Neural cell (in vitro differentiated cells): ENCODE measurements around the gene MRPL53. TPM values are rescaled to one million over a fixed set of nuclear protein-coding genes. Genes with fewer than 3 reads are reported as not detected.
A peak's percentile ranks its signal among the peaks of the same experiment; 100 is the strongest.

Experiments used
- H2AFZ ChIP-seq: fragments of 200-600, 300-800 bp; sonication (generic), shearing (Covaris generic); 2 replicates; pipeline ENCODE4 v1.6.0; 2014; ENCODE audit warnings: low read depth, mild to moderate bottlenecking, antibody characterized with exemption, low read length, moderate library complexity
- H3F3A ChIP-seq: fragments of 200-600 bp; shearing (Covaris generic); 2 replicates; pipeline ENCODE4 v1.6.1; 2016; ENCODE audit warnings: mild to moderate bottlenecking, moderate library complexity, mixed read lengths, antibody characterized with exemption, low read length; ENCODE audit not compliant: insufficient read depth, poor library complexity, severe bottlenecking
- H3K27ac ChIP-seq: fragments of 200-600, 300-800 bp; sonication (generic), shearing (Covaris generic); 2 replicates; pipeline ENCODE4 v1.5.1; 2014; ENCODE audit warnings: mild to moderate bottlenecking, low read length, moderate library complexity
- H3K27me3 ChIP-seq: fragments of 300-800, 200-600 bp; sonication (generic), shearing (Covaris generic); 2 replicates; pipeline ENCODE4 v1.6.0; 2014; ENCODE audit warnings: mild to moderate bottlenecking, low read depth, low read length, moderate library complexity; ENCODE audit not compliant: insufficient read depth
- H3K36me3 ChIP-seq: fragments of 300-800, 200-600 bp; sonication (generic), shearing (Covaris generic); 2 replicates; pipeline ENCODE4 v1.5.1; 2014; ENCODE audit warnings: mild to moderate bottlenecking, antibody characterized with exemption, low read length, moderate library complexity; ENCODE audit not compliant: insufficient read depth
- H3K4me2 ChIP-seq: fragments of 300-800, 200-600 bp; sonication (generic), shearing (Covaris generic); 2 replicates; pipeline ENCODE4 v1.6.0; 2014; ENCODE audit warnings: mild to moderate bottlenecking, low read length
- H3K4me3 ChIP-seq: fragments of 300-800, 200-600 bp; sonication (generic), shearing (Covaris generic); 2 replicates; pipeline ENCODE4 v1.5.1; 2014; ENCODE audit warnings: mild to moderate bottlenecking, low read length, moderate library complexity
- H3K79me2 ChIP-seq: fragments of 200-600 bp; shearing (Covaris generic); replicated peaks from 2 replicates; pipeline ENCODE4 v1.6.0; 2014; ENCODE audit warnings: mild to moderate bottlenecking, low read length, moderate library complexity; ENCODE audit not compliant: insufficient read depth
- H3K9ac ChIP-seq: fragments of 300-800, 200-600 bp; sonication (generic), shearing (Covaris generic); 2 replicates; pipeline ENCODE4 v1.6.1; 2016; ENCODE audit warnings: mild to moderate bottlenecking, low read length, mixed read lengths
- H3K9me2 ChIP-seq: fragments of 200-600 bp; shearing (Covaris generic); 2 replicates; pipeline ENCODE4 v1.6.1; 2016; ENCODE audit warnings: mild to moderate bottlenecking, low read length, mixed read lengths; ENCODE audit not compliant: insufficient read depth
- H3K9me3 ChIP-seq: fragments of 200-600, 300-800 bp; sonication (generic), shearing (Covaris generic); 2 replicates; pipeline ENCODE4 v1.6.1; 2016; ENCODE audit warnings: mild to moderate bottlenecking, mixed run types, low read length, moderate library complexity, mixed read lengths
- H4K20me1 ChIP-seq: fragments of 200-600 bp; shearing (Covaris generic); 2 replicates; pipeline ENCODE4 v1.6.1; 2016; ENCODE audit warnings: mild to moderate bottlenecking, mixed run types; ENCODE audit not compliant: insufficient read depth
- EP300 ChIP-seq: fragments of 450-650 bp; conservative IDR thresholded peaks from 2 replicates; pipeline ENCODE4 v1.6.1; 2014; ENCODE audit warnings: antibody characterized with exemption, mild to moderate bottlenecking, moderate library complexity; ENCODE audit not compliant: poor library complexity, severe bottlenecking
- EZH2 ChIP-seq: fragments of 200-600, 300-800 bp; shearing (Covaris generic), sonication (generic); IDR thresholded peaks from 2 replicates; pipeline ENCODE4 v1.6.1; 2014; ENCODE audit warnings: antibody characterized with exemption, low read length, borderline replicate concordance, mild to moderate bottlenecking; ENCODE audit not compliant: insufficient read depth, poor library complexity, severe bottlenecking
- MXI1 ChIP-seq: fragments of 450-650 bp; conservative IDR thresholded peaks from 2 replicates; pipeline ENCODE4 v1.6.1; 2014; ENCODE audit warnings: antibody characterized with exemption, mild to moderate bottlenecking; ENCODE audit not compliant: poor library complexity, severe bottlenecking
- POLR2AphosphoS5 ChIP-seq: IDR thresholded peaks from 2 replicates; pipeline ENCODE4 v1.6.1; 2012
- RAD21 ChIP-seq: fragments of 450-650 bp; conservative IDR thresholded peaks from 2 replicates; pipeline ENCODE4 v1.6.1; 2014; ENCODE audit warnings: antibody characterized with exemption, mild to moderate bottlenecking, moderate library complexity
- REST ChIP-seq: IDR thresholded peaks from 2 replicates; pipeline ENCODE4 v1.6.1; 2012; ENCODE audit warnings: borderline replicate concordance
- SMC3 ChIP-seq: fragments of 450-650 bp; conservative IDR thresholded peaks from 2 replicates; pipeline ENCODE4 v1.6.1; 2014; ENCODE audit warnings: antibody characterized with exemption, mild to moderate bottlenecking, moderate library complexity; ENCODE audit not compliant: poor library complexity
- TAF1 ChIP-seq: IDR thresholded peaks from 2 replicates; pipeline ENCODE4 v1.6.1; 2012; ENCODE audit warnings: low read depth
- polyA minus RNA-seq: library from RNA; depleted of rRNA, polyadenylated mRNA; stranded (reverse); fragments of >200 nt; gene quantifications from 2 replicates; pipeline ENCODE4 v1.2.3, GENCODE V29; 2014
- polyA plus RNA-seq: library from polyadenylated mRNA; depleted of rRNA; stranded (reverse); fragments of >200 nt; gene quantifications from 2 replicates; pipeline ENCODE4 v1.2.3, GENCODE V29; 2014
- TF ChIP-seq, protein P1 (sequence below): fragments of 450-650 bp; IDR thresholded peaks from 2 replicates; pipeline ENCODE4 v1.5.1; 2014; ENCODE audit warnings: antibody characterized with exemption, mild to moderate bottlenecking, moderate library complexity; ENCODE audit not compliant: poor library complexity, severe bottlenecking

MRPL53 gene
- polyA plus RNA-seq: 28.0 and 28.6 TPM in 2 replicates
- polyA minus RNA-seq: 12.2 and 12.7 TPM in 2 replicates

DNA sequence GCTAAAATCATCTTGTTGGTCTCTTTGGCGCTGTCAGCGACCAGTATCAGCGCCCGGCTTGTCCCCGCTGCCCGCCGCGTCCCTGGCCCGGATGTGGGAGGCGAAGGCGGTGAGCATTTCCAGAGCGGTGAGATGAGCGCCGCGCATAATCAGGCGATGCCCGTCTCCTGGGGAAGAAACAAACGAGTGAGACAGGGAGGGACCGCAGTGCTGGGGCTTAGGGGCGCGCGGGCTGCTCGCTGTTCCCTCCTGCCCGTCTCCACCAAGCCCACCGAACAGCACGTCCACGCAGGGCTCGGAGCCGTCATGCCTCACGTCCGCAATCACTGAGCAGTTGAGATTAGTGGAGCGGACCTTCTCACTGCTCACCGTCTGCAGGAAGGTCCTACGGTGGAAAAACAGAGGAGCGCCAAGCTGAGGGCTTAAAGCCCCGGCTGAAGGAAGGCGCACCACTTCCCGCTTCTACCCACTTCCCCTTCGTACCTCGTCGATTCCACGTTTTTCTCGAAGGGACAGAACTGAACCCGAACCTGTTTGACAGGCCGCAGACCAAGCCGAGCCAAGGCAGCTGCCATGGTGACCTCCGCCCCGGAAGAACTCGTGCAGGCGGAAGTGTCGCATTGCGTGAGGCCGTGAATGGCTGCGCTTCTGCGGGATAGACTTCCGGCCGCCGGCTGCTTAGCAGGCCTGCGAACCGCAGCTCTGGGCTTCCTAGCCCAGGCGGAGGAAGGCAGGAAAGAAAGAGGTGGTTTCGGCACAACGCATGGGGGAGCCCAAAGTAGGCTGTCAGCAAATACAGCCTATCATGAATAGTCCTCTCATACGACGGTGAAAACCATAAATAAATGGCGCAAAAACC lies at the start of gene MRPL53:
MRPL53 (minus strand) TSS at position 595 of the 859 bp plus-strand sequence; CDS start at position 575, 20 bp downstream.
- Histone ChIP-seq H3F3A (peaks cover 3% of the 10 kb centered on the region), H3K4me2 (peak within 1 kb of the TSS; percentile 68), H3K27ac (peak within 1 kb of the TSS; percentile 94), H3K4me3 (peak within 1 kb of the TSS; percentile 83), H3K9me3 (no peaks in the 10 kb centered on the region), H3K79me2 (no peaks in the 10 kb centered on the region), H3K9ac (peak within 1 kb of the TSS; percentile 84), H3K36me3 (no peaks in the 10 kb centered on the region), H3K27me3 (no peaks in the 10 kb centered on the region), H4K20me1 (no peaks in the 10 kb centered on the region), H3K9me2 (no peaks in the 10 kb centered on the region), H2AFZ (peak within 1 kb of the TSS; percentile 99)
- TF ChIP-seq EZH2 (no peak), REST (peak; percentile 83), POLR2AphosphoS5 (peak; percentile 99), TAF1 (peak; percentile 91), EP300 (peak; percentile 52), SMC3 (peak; percentile 41), MXI1 (peak; percentile 90), RAD21 (no peak)
- TF ChIP-seq, protein P1, sequence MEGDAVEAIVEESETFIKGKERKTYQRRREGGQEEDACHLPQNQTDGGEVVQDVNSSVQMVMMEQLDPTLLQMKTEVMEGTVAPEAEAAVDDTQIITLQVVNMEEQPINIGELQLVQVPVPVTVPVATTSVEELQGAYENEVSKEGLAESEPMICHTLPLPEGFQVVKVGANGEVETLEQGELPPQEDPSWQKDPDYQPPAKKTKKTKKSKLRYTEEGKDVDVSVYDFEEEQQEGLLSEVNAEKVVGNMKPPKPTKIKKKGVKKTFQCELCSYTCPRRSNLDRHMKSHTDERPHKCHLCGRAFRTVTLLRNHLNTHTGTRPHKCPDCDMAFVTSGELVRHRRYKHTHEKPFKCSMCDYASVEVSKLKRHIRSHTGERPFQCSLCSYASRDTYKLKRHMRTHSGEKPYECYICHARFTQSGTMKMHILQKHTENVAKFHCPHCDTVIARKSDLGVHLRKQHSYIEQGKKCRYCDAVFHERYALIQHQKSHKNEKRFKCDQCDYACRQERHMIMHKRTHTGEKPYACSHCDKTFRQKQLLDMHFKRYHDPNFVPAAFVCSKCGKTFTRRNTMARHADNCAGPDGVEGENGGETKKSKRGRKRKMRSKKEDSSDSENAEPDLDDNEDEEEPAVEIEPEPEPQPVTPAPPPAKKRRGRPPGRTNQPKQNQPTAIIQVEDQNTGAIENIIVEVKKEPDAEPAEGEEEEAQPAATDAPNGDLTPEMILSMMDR: peak; percentile 26

DNA sequence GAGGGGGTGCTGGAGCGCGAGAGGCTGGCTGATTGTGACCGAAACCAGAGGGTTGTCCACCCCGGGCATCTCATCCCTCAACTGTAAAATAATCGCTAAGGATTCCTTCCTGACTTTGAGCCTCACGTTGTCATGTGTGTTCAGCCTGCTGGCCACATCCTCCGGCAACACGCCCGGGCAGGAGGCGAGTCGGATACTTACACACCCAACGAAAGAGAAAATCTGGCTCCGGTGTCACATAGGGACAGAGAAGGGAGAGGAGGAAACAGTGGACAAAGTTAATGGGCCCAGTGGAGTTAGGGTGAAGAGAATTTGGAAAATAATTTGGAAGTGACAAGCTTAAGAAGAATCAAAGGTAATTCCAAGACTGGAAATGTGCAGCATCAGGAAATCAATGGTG lies 44.2 kb upstream of the MRPL53 start:
- H3K27me3 ChIP-seq: peaks cover 97% of the 10 kb centered on the region
- H3K9ac ChIP-seq: no peak overlapping the region
- no peak overlapping the region for H2AFZ ChIP-seq
- H3K4me3 ChIP-seq: peak overlapping the region; percentile 53
- H3K9me3 ChIP-seq: no peaks in the 10 kb centered on the region
- no peaks in the 10 kb centered on the region for H3K79me2 ChIP-seq
- TF ChIP-seq EP300 (no peak), SMC3 (no peak), EZH2 (no peak), RAD21 (no peak), REST (no peak), TAF1 (no peak), POLR2AphosphoS5 (no peak)
- TF ChIP-seq, protein P1: no peak
- no peak overlapping the region for H3K4me2 ChIP-seq
- no peaks in the 10 kb centered on the region for H3K36me3 ChIP-seq
- no peaks in the 10 kb centered on the region for H3K9me2 ChIP-seq
- H3K27ac ChIP-seq: no peak overlapping the region
- H3F3A ChIP-seq: no peaks in the 10 kb centered on the region
- H4K20me1 ChIP-seq: no peaks in the 10 kb centered on the region
